Measurements from ENCODE around the gene ZNF329.

DNA sequence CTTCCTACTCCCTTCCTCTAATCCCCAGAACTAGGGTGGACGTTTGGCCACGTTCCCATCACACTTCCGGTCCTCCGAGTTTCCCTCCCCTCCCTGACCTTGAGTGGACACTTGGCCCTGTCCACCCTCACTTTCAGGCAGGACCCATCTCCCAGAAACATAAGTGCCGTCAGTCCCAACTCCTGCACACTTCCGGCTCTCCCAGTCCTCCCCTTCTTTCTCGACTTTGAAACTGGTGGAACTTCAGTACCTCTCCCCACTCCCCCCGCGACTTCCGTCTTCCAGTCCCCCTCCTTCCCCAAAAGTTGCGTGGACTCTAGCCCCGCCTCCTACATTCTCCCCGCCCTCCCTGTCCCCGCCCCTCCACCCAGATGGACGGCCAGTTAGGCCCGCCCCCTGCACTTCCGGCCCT is 32.0 kb upstream of the ZNF329 start:
- TF ChIP-seq POLR2A (IDR thresholded peaks at IDR 0.05): no peak
- no peak for TF ChIP-seq POLR2AphosphoS5 (IDR thresholded peaks at IDR 0.05; ENCODE audit: insufficient read depth in 1 of 2, low read depth in 1 of 2)
- TF ChIP-seq, protein P1, sequence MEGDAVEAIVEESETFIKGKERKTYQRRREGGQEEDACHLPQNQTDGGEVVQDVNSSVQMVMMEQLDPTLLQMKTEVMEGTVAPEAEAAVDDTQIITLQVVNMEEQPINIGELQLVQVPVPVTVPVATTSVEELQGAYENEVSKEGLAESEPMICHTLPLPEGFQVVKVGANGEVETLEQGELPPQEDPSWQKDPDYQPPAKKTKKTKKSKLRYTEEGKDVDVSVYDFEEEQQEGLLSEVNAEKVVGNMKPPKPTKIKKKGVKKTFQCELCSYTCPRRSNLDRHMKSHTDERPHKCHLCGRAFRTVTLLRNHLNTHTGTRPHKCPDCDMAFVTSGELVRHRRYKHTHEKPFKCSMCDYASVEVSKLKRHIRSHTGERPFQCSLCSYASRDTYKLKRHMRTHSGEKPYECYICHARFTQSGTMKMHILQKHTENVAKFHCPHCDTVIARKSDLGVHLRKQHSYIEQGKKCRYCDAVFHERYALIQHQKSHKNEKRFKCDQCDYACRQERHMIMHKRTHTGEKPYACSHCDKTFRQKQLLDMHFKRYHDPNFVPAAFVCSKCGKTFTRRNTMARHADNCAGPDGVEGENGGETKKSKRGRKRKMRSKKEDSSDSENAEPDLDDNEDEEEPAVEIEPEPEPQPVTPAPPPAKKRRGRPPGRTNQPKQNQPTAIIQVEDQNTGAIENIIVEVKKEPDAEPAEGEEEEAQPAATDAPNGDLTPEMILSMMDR (IDR thresholded peaks at IDR 0.05): no peak
